ENCODE data around the gene MRPS21. TPM values are rescaled to one million over a fixed set of nuclear protein-coding genes. Genes with fewer than 3 reads are reported as not detected.
A peak's percentile ranks its signal among the peaks of the same experiment; 100 is the strongest.
"Not testable (repeated sequence)": the region's sequence is repeated elsewhere in the genome, so short reads cannot be mapped to it uniquely, and the experiment has no call there.

MRPS21 gene
- total and polyA plus RNA-seq, 7 donors: 50.1 to 87.8 (median 53.8) TPM

GRCh38 chr1:150302338-150302737 is 8.7 kb downstream of the MRPS21 start:
- ATAC-seq: peak in 1 of 4 donors; percentile 40
- Histone ChIP-seq H3K9me3 (no peaks in the 10 kb centered on the region), H3K4me1 (no peaks in the 10 kb centered on the region), H3K27ac (no peak overlapping the region), H3K36me3 (ENCODE audit: insufficient read depth in 1 of 2, low read depth in 1 of 2) (peaks cover 7 to 97% of the 10 kb centered on the region in 2 donors), H3K4me3 (no peak overlapping the region), H3K27me3 (ENCODE audit: insufficient read depth in 3 of 3, low read length in 2 of 3) (no peaks in the 10 kb centered on the region)
- whole genome bisulfite sequencing, 3 donors: 56 to 84% (median 65%) methylated on average over 6 of the region's 6 CpGs
- intact Hi-C loops (cut with DNase I): loop anchor here in 1 of 2 donors (10.0 kb wide), 1 partner anchor 52 kb away; no protein-coding TSS in a partner anchor
- TF ChIP-seq CTCF (IDR thresholded peaks at IDR 0.05): no peak
- no peak for DNase-seq

- no peak for ATAC-seq
- H3K36me3 ChIP-seq (ENCODE audit: insufficient read depth in 1 of 2, low read depth in 1 of 2): peaks cover 7 to 97% of the 10 kb centered on the region in 2 donors
- DNase-seq: no peak
- H3K9me3 ChIP-seq: no peaks in the 10 kb centered on the region
- no peak overlapping the region for H3K27ac ChIP-seq
- 85 to 91% (median 88%) methylated on average over 2 of the region's 2 CpGs for WGBS, 3 donors
- no peaks in the 10 kb centered on the region for H3K4me1 ChIP-seq
- TF ChIP-seq CTCF (IDR thresholded peaks at IDR 0.05): no peak
- H3K4me3 ChIP-seq: no peak overlapping the region
- no peaks in the 10 kb centered on the region for H3K27me3 ChIP-seq (ENCODE audit: insufficient read depth in 3 of 3, low read length in 2 of 3)
- intact Hi-C loops (cut with DNase I): loop anchor here in 1 of 2 donors (10.0 kb wide), 1 partner anchor 52 kb away; no protein-coding TSS in a partner anchor
Measured at GRCh38 chr1:150302902-150303301, 9.2 kb downstream of the MRPS21 start.

GRCh38 chr1:150308585-150308984 is 14.9 kb downstream of the MRPS21 start:
- peaks cover 0 to 49% of the 10 kb centered on the region in 2 donors for H3K36me3 ChIP-seq (ENCODE audit: insufficient read depth in 1 of 2, low read depth in 1 of 2)
- not testable (repeated sequence) for H3K4me1 ChIP-seq; H3K27ac ChIP-seq; H3K27me3 ChIP-seq (ENCODE audit: insufficient read depth in 3 of 3, low read length in 2 of 3); DNase-seq; H3K4me3 ChIP-seq; H3K9me3 ChIP-seq; ATAC-seq
- intact Hi-C loops (cut with DNase I): loop anchor here in 1 of 2 donors (10.0 kb wide), 1 partner anchor 46 kb away; no protein-coding TSS in a partner anchor
- WGBS, 3 donors: 92 to 95% (median 93%) methylated on average over 9 of the region's 9 CpGs

GRCh38 chr1:150309758-150310508 is 16.3 kb downstream of the MRPS21 start:
- H3K9me3 ChIP-seq: no peaks in the 10 kb centered on the region
- no peak for TF ChIP-seq CTCF (IDR thresholded peaks at IDR 0.05)
- H3K27ac ChIP-seq: no peak overlapping the region
- H3K4me3 ChIP-seq: no peak overlapping the region
- H3K4me1 ChIP-seq: no peaks in the 10 kb centered on the region
- DNase-seq: no peak
- 32 to 48% (median 32%) methylated on average over 10 of the region's 10 CpGs for WGBS, 3 donors
- intact Hi-C loops (cut with DNase I): loop anchor here in 1 of 2 donors (10.0 kb wide), 1 partner anchor 45 kb away; no protein-coding TSS in a partner anchor
- H3K27me3 ChIP-seq (ENCODE audit: insufficient read depth in 3 of 3, low read length in 2 of 3): no peaks in the 10 kb centered on the region
- peak in 2 of 4 donors; percentile 12 to 21 for ATAC-seq
- H3K36me3 ChIP-seq (ENCODE audit: insufficient read depth in 1 of 2, low read depth in 1 of 2): peaks cover 0 to 37% of the 10 kb centered on the region in 2 donors

- H3K4me1 ChIP-seq: no peaks in the 10 kb centered on the region
- ATAC-seq (no peak), DNase-seq (no peak)
- no peak overlapping the region for H3K4me3 ChIP-seq
- no peak for TF ChIP-seq CTCF (IDR thresholded peaks at IDR 0.05)
- intact Hi-C loops (cut with DNase I): no loop called here
- H3K27ac ChIP-seq: no peak overlapping the region
- no peaks in the 10 kb centered on the region for H3K27me3 ChIP-seq (ENCODE audit: insufficient read depth in 3 of 3, low read length in 2 of 3)
- H3K9me3 ChIP-seq: no peaks in the 10 kb centered on the region
- H3K36me3 ChIP-seq (ENCODE audit: insufficient read depth in 1 of 2, low read depth in 1 of 2): peaks cover 0 to 19% of the 10 kb centered on the region in 2 donors
- 84 to 92% (median 91%) methylated on average over 2 of the region's 2 CpGs for WGBS, 3 donors
Measured at GRCh38 chr1:150311762-150312161, 18.1 kb downstream of the MRPS21 start.

- WGBS, 3 donors: 89 to 97% (median 94%) methylated on average over 4 of the region's 4 CpGs
- ATAC-seq; H3K36me3 ChIP-seq (ENCODE audit: insufficient read depth in 1 of 2, low read depth in 1 of 2); DNase-seq; intact Hi-C loops (cut with DNase I); H3K27me3 ChIP-seq (ENCODE audit: insufficient read depth in 3 of 3, low read length in 2 of 3); H3K4me1 ChIP-seq; H3K27ac ChIP-seq; H3K4me3 ChIP-seq; H3K9me3 ChIP-seq: not testable (repeated sequence)
Measured at GRCh38 chr1:150314691-150315090, 21.0 kb downstream of the MRPS21 start.

Data from psoas muscle (tissue), 8 donors.